Activated B cell treated with CpG ODN at 0.5 μM for 24 hours (primary cell): ENCODE results near the gene CDK8. TPM values are rescaled to one million over a fixed set of nuclear protein-coding genes. Genes with fewer than 3 reads are reported as not detected.

ENCODE experiments used
- ATAC-seq: fragments of 200-7000 bp; cut with Tn5 transposase; one replicate; pipeline ENCODE4 v1.10.0; 2021; ENCODE audit warnings: low read depth, mild to moderate bottlenecking, moderate library complexity
- CTCF ChIA-PET: fragments of 350-600 bp; sonication (Branson Sonifier 250); formaldehyde crosslinking; loops from one replicate; lab custom pipeline; 2021; ENCODE audit warnings: antibody characterized with exemption; lab: Charles Lee
- POLR2A ChIA-PET: fragments of 350-600 bp; sonication (Branson Sonifier 250); formaldehyde crosslinking; loops from one replicate; lab custom pipeline; 2021; ENCODE audit warnings: antibody characterized with exemption; lab: Charles Lee
- DNase-seq: peaks from one replicate; pipeline ENCODE4 v3.0.0; 2022
- H3K27ac Mint-ChIP-seq: one replicate; pipeline ENCODE4 v1.8.0; 2020; ENCODE audit warnings: mixed read lengths
- H3K27me3 Mint-ChIP-seq: one replicate; pipeline ENCODE4 v1.8.0; 2021; ENCODE audit warnings: mixed read lengths
- H3K36me3 Mint-ChIP-seq: one replicate; pipeline ENCODE4 v1.8.0; 2021; ENCODE audit warnings: low read depth, mixed read lengths
- H3K4me1 Mint-ChIP-seq: one replicate; pipeline ENCODE4 v1.8.0; 2021; ENCODE audit warnings: mixed read lengths
- H3K4me3 Mint-ChIP-seq: one replicate; pipeline ENCODE4 v1.8.0; 2020; ENCODE audit warnings: mild to moderate bottlenecking, mixed read lengths
- H3K9me3 Mint-ChIP-seq: one replicate; pipeline ENCODE4 v1.8.0; 2020; ENCODE audit warnings: mixed read lengths
- intact Hi-C: fragments of 100-400 bp; cut with micrococcal nuclease; formaldehyde crosslinking; loops from one replicate; pipeline ENCODE4 v1.15.1; 2024
- total RNA-seq: library from RNA; stranded (reverse); gene quantifications from 2 replicates; pipeline ENCODE4 v1.2.3, GENCODE V29; 2022
- TF ChIP-seq, protein P1 (sequence below): fragments of 200-600 bp; IDR thresholded peaks from one replicate; pipeline ENCODE4 v1.8.0; 2022; ENCODE audit warnings: antibody characterized with exemption, mild to moderate bottlenecking

Gene CDK8
- total RNA-seq, 1 donor from 2014 or later, result 12.8 TPM

DNA sequence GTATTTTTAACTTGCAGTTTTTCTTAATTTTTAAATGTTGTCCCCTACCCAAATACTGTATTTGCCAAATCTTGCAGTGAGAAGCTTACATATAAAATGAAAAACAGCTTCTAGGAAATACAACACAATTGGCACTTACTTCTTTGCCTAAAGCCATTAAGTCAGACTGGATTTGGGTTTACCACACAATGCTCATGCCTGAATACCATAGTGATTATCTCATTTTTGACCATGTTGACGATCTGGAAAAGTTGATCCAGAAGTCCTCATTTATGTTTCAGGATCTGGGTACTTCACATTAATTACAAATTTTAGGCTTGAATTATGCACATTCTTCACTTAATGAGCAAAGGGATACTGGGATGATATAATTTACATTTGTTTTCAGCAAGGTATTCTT is 34.2 kb upstream of the CDK8 start:
- ChIA-PET POLR2A (interaction anchor here (6.2 kb wide), 1 partner anchor 34 kb away, joined by 125 read pairs; no protein-coding TSS in a partner anchor), CTCF (no interaction called here)
- Mint-ChIP-seq H3K9me3 (no peaks in the 10 kb centered on the region), H3K4me3 (peak overlapping the region; percentile 100), H3K27me3 (no peaks in the 10 kb centered on the region), H3K4me1 (peaks cover 36% of the 10 kb centered on the region), H3K36me3 (peaks cover 52% of the 10 kb centered on the region), H3K27ac (no peak overlapping the region)
- TF ChIP-seq, protein P1, sequence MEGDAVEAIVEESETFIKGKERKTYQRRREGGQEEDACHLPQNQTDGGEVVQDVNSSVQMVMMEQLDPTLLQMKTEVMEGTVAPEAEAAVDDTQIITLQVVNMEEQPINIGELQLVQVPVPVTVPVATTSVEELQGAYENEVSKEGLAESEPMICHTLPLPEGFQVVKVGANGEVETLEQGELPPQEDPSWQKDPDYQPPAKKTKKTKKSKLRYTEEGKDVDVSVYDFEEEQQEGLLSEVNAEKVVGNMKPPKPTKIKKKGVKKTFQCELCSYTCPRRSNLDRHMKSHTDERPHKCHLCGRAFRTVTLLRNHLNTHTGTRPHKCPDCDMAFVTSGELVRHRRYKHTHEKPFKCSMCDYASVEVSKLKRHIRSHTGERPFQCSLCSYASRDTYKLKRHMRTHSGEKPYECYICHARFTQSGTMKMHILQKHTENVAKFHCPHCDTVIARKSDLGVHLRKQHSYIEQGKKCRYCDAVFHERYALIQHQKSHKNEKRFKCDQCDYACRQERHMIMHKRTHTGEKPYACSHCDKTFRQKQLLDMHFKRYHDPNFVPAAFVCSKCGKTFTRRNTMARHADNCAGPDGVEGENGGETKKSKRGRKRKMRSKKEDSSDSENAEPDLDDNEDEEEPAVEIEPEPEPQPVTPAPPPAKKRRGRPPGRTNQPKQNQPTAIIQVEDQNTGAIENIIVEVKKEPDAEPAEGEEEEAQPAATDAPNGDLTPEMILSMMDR, result no peak
- intact Hi-C loops, result no loop called here
- DNase-seq (no peak), ATAC-seq (no peak)

- TF ChIP-seq, protein P1, result no peak
- intact Hi-C loops, result no loop called here
- no peaks in the 10 kb centered on the region for H3K9me3 Mint-ChIP-seq
- ATAC-seq (no peak), DNase-seq (no peak)
- POLR2A ChIA-PET, result interaction anchor here (0.5 to 6.2 kb wide), 2 partner anchors 35 to 50 kb away, joined by 3 to 125 read pairs; no protein-coding TSS in a partner anchor
- H3K27ac Mint-ChIP-seq, result no peak overlapping the region
- H3K27me3 Mint-ChIP-seq, result no peaks in the 10 kb centered on the region
- H3K36me3 Mint-ChIP-seq, result peaks cover 45% of the 10 kb centered on the region
- peak overlapping the region; percentile 100 for H3K4me3 Mint-ChIP-seq
- CTCF ChIA-PET, result interaction anchor here (1.1 to 3.8 kb wide), 2 partner anchors 36 kb away, joined by 3 to 26 read pairs; no protein-coding TSS in a partner anchor
- H3K4me1 Mint-ChIP-seq, result peaks cover 36% of the 10 kb centered on the region
Observed at GRCh38 chr13:26220575-26220974, 33.4 kb upstream of the CDK8 start.

- ChIA-PET POLR2A (interaction anchor here (1.6 to 6.2 kb wide), 2 partner anchors 34 to 36 kb away, joined by 18 to 125 read pairs; partner anchors contain the start of gene CDK8), CTCF (interaction anchor here (1.1 to 3.8 kb wide), 2 partner anchors 35 to 36 kb away, joined by 3 to 26 read pairs; no protein-coding TSS in a partner anchor)
- H3K4me3 Mint-ChIP-seq, result peak overlapping the region; percentile 100
- peaks cover 39% of the 10 kb centered on the region for H3K36me3 Mint-ChIP-seq
- DNase-seq (no peak), ATAC-seq (no peak)
- peak overlapping the region; percentile 100 for H3K27ac Mint-ChIP-seq
- H3K4me1 Mint-ChIP-seq, result peaks cover 36% of the 10 kb centered on the region
- TF ChIP-seq, protein P1, result no peak
- intact Hi-C loops, result no loop called here
- H3K27me3 Mint-ChIP-seq, result peaks cover 5% of the 10 kb centered on the region
- no peaks in the 10 kb centered on the region for H3K9me3 Mint-ChIP-seq
Observed at GRCh38 chr13:26221399-26221720, 32.6 kb upstream of the CDK8 start.

- ChIA-PET CTCF (interaction anchor here (1.1 to 3.8 kb wide), 2 partner anchors 34 to 37 kb away, joined by 3 to 26 read pairs; no protein-coding TSS in a partner anchor), POLR2A (interaction anchor here (0.6 to 6.2 kb wide), 7 partner anchors 12 to 320 kb away, joined by 3 to 125 read pairs (median 4); partner anchors contain the start of gene CDK8)
- DNase-seq (peak; percentile 87), ATAC-seq (peak; percentile 92)
- peak within 1 kb of the TSS; percentile 100 for H3K27ac Mint-ChIP-seq
- no peaks in the 10 kb centered on the region for H3K9me3 Mint-ChIP-seq
- H3K36me3 Mint-ChIP-seq, result peaks cover 37% of the 10 kb centered on the region
- H3K4me1 Mint-ChIP-seq, result peaks cover 36% of the 10 kb centered on the region
- peaks cover 7% of the 10 kb centered on the region for H3K27me3 Mint-ChIP-seq
- TF ChIP-seq, protein P1, result no peak
- intact Hi-C loops, result loop anchor here (1.0 kb wide), 2 partner anchors 32 to 36 kb away; partner anchors contain the start of gene CDK8
- peak within 1 kb of the TSS; percentile 100 for H3K4me3 Mint-ChIP-seq
Observed at GRCh38 chr13:26221721-26222519, 32.0 kb upstream of the CDK8 start, which contains the start of gene RNF6. Gene RNF6, minus strand, starts transcription at chr13:26222314. Its CDS starts 2,665 bp downstream, at chr13:26219649.
